IMR-90 (cell line): ENCODE data around the gene COL9A2. TPM values are rescaled to one million over a fixed set of nuclear protein-coding genes. Genes with fewer than 3 reads are reported as not detected.

Source experiments
- ATAC-seq: fragments of 200-7000 bp; cut with Tn5 transposase; 2 replicates; pipeline ENCODE4 v1.9.1; 2020; ENCODE audit warnings: low read depth, mild to moderate bottlenecking, moderate library complexity
- BruUV-seq: library from RNA; stranded (reverse); fragments of 400-500 nt; replicated peaks from 2 replicates; lab custom pipeline; 2021; lab: Mats Ljungman, UMichigan
- CTCF ChIA-PET: fragments of 300-600 bp; formaldehyde crosslinking; extraction: SDS; loops from one replicate; lab custom pipeline; 2021; ENCODE audit warnings: antibody characterized with exemption; lab: Yijun Ruan, JAX
- POLR2A ChIA-PET: fragments of 300-600 bp; sonication (Branson Sonifier 250); formaldehyde crosslinking; loops from one replicate; lab custom pipeline; 2022; ENCODE audit warnings: antibody characterized with exemption; ENCODE audit not compliant: unreplicated experiment; lab: Charles Lee
- DNase-seq: peaks from one replicate; pipeline ENCODE4 v3.0.0; 2013
- H2AFZ ChIP-seq: replicated peaks from 2 replicates; pipeline ENCODE3; 2013; ENCODE audit warnings: low read length, mild to moderate bottlenecking; ENCODE audit not compliant: poor library complexity
- H2AK5ac ChIP-seq: 2 replicates; pipeline ENCODE4 v1.6.1; 2013; ENCODE audit warnings: low read depth, low read length, inconsistent platforms
- H2AK9ac ChIP-seq: replicated peaks from 2 replicates; pipeline ENCODE3; 2013; ENCODE audit warnings: mild to moderate bottlenecking, low read depth, low read length, moderate library complexity; ENCODE audit not compliant: poor library complexity
- H2BK120ac ChIP-seq: 2 replicates; pipeline ENCODE4 v1.6.1; 2013; ENCODE audit warnings: low read depth, low read length, inconsistent platforms
- H2BK15ac ChIP-seq: 3 replicates; pipeline ENCODE4 v1.6.1; 2013; ENCODE audit warnings: low read depth, low read length, inconsistent platforms
- H2BK20ac ChIP-seq: 2 replicates; pipeline ENCODE4 v1.6.1; 2013; ENCODE audit warnings: low read depth, mild to moderate bottlenecking, inconsistent platforms, low read length, moderate library complexity
- H2BK5ac ChIP-seq: 2 replicates; pipeline ENCODE4 v1.6.1; 2013; ENCODE audit warnings: mild to moderate bottlenecking, low read depth, low read length, inconsistent platforms; ENCODE audit not compliant: poor library complexity, severe bottlenecking
- H3K14ac ChIP-seq: replicated peaks from 2 replicates; pipeline ENCODE4 v1.6.1; 2013; ENCODE audit warnings: low read depth, low read length, inconsistent platforms
- H3K18ac ChIP-seq: 2 replicates; pipeline ENCODE4 v1.6.1; 2013; ENCODE audit warnings: low read depth, low read length, control low read depth
- H3K23ac ChIP-seq: 2 replicates; pipeline ENCODE4 v1.6.1; 2013; ENCODE audit warnings: low read depth, low read length, inconsistent platforms
- H3K27ac ChIP-seq: 2 replicates; pipeline ENCODE4 v1.5.1; 2013; ENCODE audit warnings: mild to moderate bottlenecking, control low read depth, low read length; ENCODE audit not compliant: insufficient read depth
- H3K27me3 ChIP-seq: 2 replicates; pipeline ENCODE4 v1.6.1; 2013; ENCODE audit warnings: low read length; ENCODE audit not compliant: control insufficient read depth, insufficient read depth
- H3K36me3 ChIP-seq: 2 replicates; pipeline ENCODE4 v1.6.1; 2013; ENCODE audit warnings: low read length, mixed read lengths; ENCODE audit not compliant: control insufficient read depth, insufficient read depth
- H3K4ac ChIP-seq: 2 replicates; pipeline ENCODE4 v1.6.1; 2013; ENCODE audit warnings: low read depth, low read length, inconsistent platforms
- H3K4me1 ChIP-seq: 2 replicates; pipeline ENCODE4 v1.6.1; 2013; ENCODE audit warnings: low read length, mixed read lengths; ENCODE audit not compliant: control insufficient read depth, insufficient read depth
- H3K4me2 ChIP-seq: 2 replicates; pipeline ENCODE4 v1.6.1; 2013; ENCODE audit warnings: low read depth, mild to moderate bottlenecking, control low read depth, low read length, moderate library complexity
- H3K4me3 ChIP-seq: 2 replicates; pipeline ENCODE4 v1.5.1; 2013; ENCODE audit warnings: low read depth, mild to moderate bottlenecking, control low read depth, low read length, moderate library complexity; ENCODE audit not compliant: insufficient read depth
- H3K56ac ChIP-seq: 2 replicates; pipeline ENCODE4 v1.6.1; 2013; ENCODE audit warnings: low read length, inconsistent platforms; ENCODE audit not compliant: insufficient read depth; ENCODE audit errors: extremely low read depth
- H3K79me1 ChIP-seq, 2 experiments: 2 replicates each; pipeline ENCODE4 v1.6.1; 2013; ENCODE audit warnings: low read length in 2 of 2, inconsistent platforms in 1 of 2, low read depth in 1 of 2
- H3K9ac ChIP-seq: 2 replicates; pipeline ENCODE4 v1.6.1; 2013; ENCODE audit warnings: low read depth, low read length, control low read depth
- H3K9me1 ChIP-seq: 2 replicates; pipeline ENCODE4 v1.6.1; 2013; ENCODE audit warnings: low read length, inconsistent platforms; ENCODE audit not compliant: insufficient read depth
- H3K9me3 ChIP-seq: 2 replicates; pipeline ENCODE4 v1.6.1; 2013; ENCODE audit warnings: low read length; ENCODE audit not compliant: control insufficient read depth, insufficient read depth
- H4K20me1 ChIP-seq: 2 replicates; pipeline ENCODE4 v1.6.1; 2013; ENCODE audit warnings: low read length, inconsistent platforms; ENCODE audit not compliant: insufficient read depth
- H4K5ac ChIP-seq: 2 replicates; pipeline ENCODE4 v1.6.1; 2013; ENCODE audit warnings: mild to moderate bottlenecking, low read depth, low read length, control low read depth
- H4K8ac ChIP-seq, 2 experiments: 2 replicates each; pipeline ENCODE4 v1.6.1; 2013; ENCODE audit warnings: low read depth in 2 of 2, low read length in 2 of 2, control low read depth in 1 of 2, inconsistent platforms in 1 of 2
- H4K91ac ChIP-seq: 2 replicates; pipeline ENCODE4 v1.6.1; 2013; ENCODE audit warnings: low read depth, low read length, inconsistent platforms; ENCODE audit not compliant: insufficient read depth
- BHLHE40 ChIP-seq: fragments of 150-350 bp; IDR thresholded peaks from 2 replicates; pipeline ENCODE4 v1.6.1; 2016; ENCODE audit warnings: mild to moderate bottlenecking, low read depth, low read length
- CEBPB ChIP-seq: IDR thresholded peaks from 2 replicates; pipeline ENCODE4 v1.6.1; 2012; ENCODE audit warnings: low read depth, low read length, improper control_type of control experiment
- CHD1 ChIP-seq: IDR thresholded peaks from 2 replicates; pipeline ENCODE4 v1.6.1; 2012; ENCODE audit warnings: low read depth, low read length, improper control_type of control experiment
- FOS ChIP-seq: fragments of 150-350 bp; IDR thresholded peaks from 2 replicates; pipeline ENCODE4 v1.6.1; 2016; ENCODE audit warnings: low read depth, low read length
- MAZ ChIP-seq: IDR thresholded peaks from 2 replicates; pipeline ENCODE4 v1.6.1; 2012; ENCODE audit warnings: low read depth, mild to moderate bottlenecking, low read length, improper control_type of control experiment, moderate library complexity, borderline replicate concordance
- NFE2L2 ChIP-seq: fragments of 150-350 bp; IDR thresholded peaks from 2 replicates; pipeline ENCODE4 v1.6.1; 2016; ENCODE audit warnings: low read depth, mild to moderate bottlenecking, low read length
- POLR2A ChIP-seq: IDR thresholded peaks from 2 replicates; pipeline ENCODE4 v1.6.1; 2012; ENCODE audit warnings: mild to moderate bottlenecking, low read depth, low read length
- RAD21 ChIP-seq: IDR thresholded peaks from 2 replicates; pipeline ENCODE4 v1.6.1; 2012; ENCODE audit warnings: low read length, improper control_type of control experiment
- dilution Hi-C: fragments of 300-500 bp; cut with HindIII; formaldehyde crosslinking; loops from one replicate; pipeline ENCODE4 v1.14.3; 2018; ENCODE audit warnings: low sequenced_read_pairs; ENCODE audit not compliant: unreplicated experiment
- in situ Hi-C: fragments of 300-500 bp; cut with MboI; formaldehyde crosslinking; loops from 3 replicates; pipeline ENCODE4 v1.14.3; 2019; ENCODE audit warnings: low sequenced_read_pairs, inconsistent platforms, mixed read lengths
- intact Hi-C: fragments of 100-400 bp; cut with micrococcal nuclease; formaldehyde crosslinking; loops from 2 replicates; pipeline ENCODE4 v1.10.0; 2022
- polyA plus RNA-seq, 3 experiments: library from polyadenylated mRNA; depleted of rRNA; stranded (reverse); fragments of >200 nt; gene quantifications; 2 replicates each; pipeline ENCODE4 v1.2.3, GENCODE V29; 2012; ENCODE audit warnings: low replicate concordance in 1 of 3
- total RNA-seq: library from RNA; depleted of rRNA; stranded (reverse); fragments of >200 nt; gene quantifications from 2 replicates; pipeline ENCODE4 v1.2.3, GENCODE V29; 2012
- TF ChIP-seq, protein P1 (sequence below): conservative IDR thresholded peaks from 2 replicates; pipeline ENCODE4 v1.5.1; 2012; ENCODE audit warnings: mild to moderate bottlenecking, low read depth, low read length, improper control_type of control experiment
- TF ChIP-seq, protein P2 (sequence below): fragments of 150-350 bp; IDR thresholded peaks from 2 replicates; pipeline ENCODE4 v1.6.1; 2017; ENCODE audit warnings: mild to moderate bottlenecking, antibody characterized with exemption, low read length, low read depth

Gene COL9A2
- total and polyA plus RNA-seq, 2 of the 4 experiments (the other 2 are of a cell fraction) = 0.90 to 1.6 TPM

DNA sequence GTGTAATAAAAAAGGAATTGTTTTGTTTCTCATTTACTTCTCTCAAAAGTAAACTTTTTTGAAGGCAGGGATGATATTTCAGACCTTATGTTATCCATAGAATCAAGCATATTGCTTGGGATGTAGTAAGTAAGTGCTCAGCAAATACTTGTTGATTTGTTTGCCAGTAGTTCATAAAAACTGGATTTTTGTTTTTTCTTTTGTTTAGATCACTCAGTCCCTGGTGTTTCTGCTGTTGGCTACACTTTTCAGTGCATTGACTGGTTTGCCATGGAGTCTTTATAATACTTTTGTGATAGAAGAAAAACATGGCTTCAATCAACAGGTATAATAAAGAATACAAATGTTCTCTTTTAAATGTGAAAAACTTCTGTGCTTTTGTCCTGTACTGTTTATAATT, 48.9 kb downstream of the COL9A2 start:
- H2AK5ac ChIP-seq = no peak overlapping the region
- DNase-seq (no peak), ATAC-seq (no peak)
- CTCF ChIA-PET = interaction anchor here (1.0 to 1.4 kb wide), 2 partner anchors 47 to 70 kb away, joined by 4 read pairs; no protein-coding TSS in a partner anchor
- peak overlapping the region; percentile 31; the same call in 1 of the 2 replicates for H3K4me2 ChIP-seq
- H3K4ac ChIP-seq = no peak overlapping the region
- H3K9me3 ChIP-seq = no peaks in the 10 kb centered on the region
- no peak overlapping the region for H3K9ac ChIP-seq
- POLR2A ChIA-PET = no interaction called here
- H3K27ac ChIP-seq = no peak overlapping the region; the same call in 1 of the 2 replicates
- no peak overlapping the region for H2AK9ac ChIP-seq
- in situ Hi-C loops = no loop called here
- H3K79me1 ChIP-seq = peaks cover 26 to 53% of the 10 kb centered on the region in 2 experiments
- dilution Hi-C loops = no loop called here
- H2BK20ac ChIP-seq = no peak overlapping the region
- H3K23ac ChIP-seq = no peak overlapping the region
- H4K5ac ChIP-seq = no peak overlapping the region
- no peak overlapping the region for H4K91ac ChIP-seq
- no peak overlapping the region for H3K56ac ChIP-seq
- no peak overlapping the region for H3K4me3 ChIP-seq
- peaks cover 9% of the 10 kb centered on the region for H4K20me1 ChIP-seq
- peak overlapping the region; percentile 23 for H2BK5ac ChIP-seq
- H3K14ac ChIP-seq = no peak overlapping the region
- peaks cover 27% of the 10 kb centered on the region for H3K36me3 ChIP-seq
- H3K18ac ChIP-seq = peak overlapping the region; percentile 36; the same call in 1 of the 2 replicates
- no peaks in the 10 kb centered on the region for H3K27me3 ChIP-seq
- H3K4me1 ChIP-seq = peaks cover 7% of the 10 kb centered on the region
- TF ChIP-seq BHLHE40 (no peak), CEBPB (no peak), POLR2A (no peak), MAZ (no peak), RAD21 (no peak), FOS (no peak), CHD1 (no peak), NFE2L2 (no peak)
- TF ChIP-seq, protein P1, sequence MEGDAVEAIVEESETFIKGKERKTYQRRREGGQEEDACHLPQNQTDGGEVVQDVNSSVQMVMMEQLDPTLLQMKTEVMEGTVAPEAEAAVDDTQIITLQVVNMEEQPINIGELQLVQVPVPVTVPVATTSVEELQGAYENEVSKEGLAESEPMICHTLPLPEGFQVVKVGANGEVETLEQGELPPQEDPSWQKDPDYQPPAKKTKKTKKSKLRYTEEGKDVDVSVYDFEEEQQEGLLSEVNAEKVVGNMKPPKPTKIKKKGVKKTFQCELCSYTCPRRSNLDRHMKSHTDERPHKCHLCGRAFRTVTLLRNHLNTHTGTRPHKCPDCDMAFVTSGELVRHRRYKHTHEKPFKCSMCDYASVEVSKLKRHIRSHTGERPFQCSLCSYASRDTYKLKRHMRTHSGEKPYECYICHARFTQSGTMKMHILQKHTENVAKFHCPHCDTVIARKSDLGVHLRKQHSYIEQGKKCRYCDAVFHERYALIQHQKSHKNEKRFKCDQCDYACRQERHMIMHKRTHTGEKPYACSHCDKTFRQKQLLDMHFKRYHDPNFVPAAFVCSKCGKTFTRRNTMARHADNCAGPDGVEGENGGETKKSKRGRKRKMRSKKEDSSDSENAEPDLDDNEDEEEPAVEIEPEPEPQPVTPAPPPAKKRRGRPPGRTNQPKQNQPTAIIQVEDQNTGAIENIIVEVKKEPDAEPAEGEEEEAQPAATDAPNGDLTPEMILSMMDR = no peak
- TF ChIP-seq, protein P2, sequence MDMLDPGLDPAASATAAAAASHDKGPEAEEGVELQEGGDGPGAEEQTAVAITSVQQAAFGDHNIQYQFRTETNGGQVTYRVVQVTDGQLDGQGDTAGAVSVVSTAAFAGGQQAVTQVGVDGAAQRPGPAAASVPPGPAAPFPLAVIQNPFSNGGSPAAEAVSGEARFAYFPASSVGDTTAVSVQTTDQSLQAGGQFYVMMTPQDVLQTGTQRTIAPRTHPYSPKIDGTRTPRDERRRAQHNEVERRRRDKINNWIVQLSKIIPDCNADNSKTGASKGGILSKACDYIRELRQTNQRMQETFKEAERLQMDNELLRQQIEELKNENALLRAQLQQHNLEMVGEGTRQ = no peak
- BruUV-seq = no TSS peak
- H3K9me1 ChIP-seq = peaks cover 14% of the 10 kb centered on the region
- H4K8ac ChIP-seq = no peak overlapping the region
- no peak overlapping the region for H2BK15ac ChIP-seq
- H2AFZ ChIP-seq = no peak overlapping the region
- no peak overlapping the region for H2BK120ac ChIP-seq
- intact Hi-C loops = no loop called here
